HEK293T (cell line): ENCODE measurements around the gene ANO10.

Experiments
- ARNT ChIP-seq: fragments of 450-650 bp; IDR thresholded peaks from 2 replicates; pipeline ENCODE4 v1.6.1; 2017; ENCODE audit warnings: mild to moderate bottlenecking
- BHLHE40 ChIP-seq: fragments of 450-650 bp; IDR thresholded peaks from 2 replicates; pipeline ENCODE4 v1.6.1; 2016; ENCODE audit warnings: mild to moderate bottlenecking, moderate library complexity, borderline replicate concordance
- CTBP1 ChIP-seq: fragments of 450-650 bp; IDR thresholded peaks from 2 replicates; pipeline ENCODE4 v1.6.1; 2016; ENCODE audit warnings: borderline replicate concordance
- ELF4 ChIP-seq: fragments of 450-650 bp; IDR thresholded peaks from 2 replicates; pipeline ENCODE4 v1.6.1; 2017; ENCODE audit warnings: antibody characterized with exemption
- FOXK2 ChIP-seq: fragments of 450-650 bp; IDR thresholded peaks from 2 replicates; pipeline ENCODE4 v1.6.1; 2016; ENCODE audit warnings: mild to moderate bottlenecking
- SP1 ChIP-seq: fragments of 450-650 bp; IDR thresholded peaks from 2 replicates; pipeline ENCODE4 v1.6.1; 2017
- TARDBP ChIP-seq: fragments of 450-650 bp; IDR thresholded peaks from 2 replicates; pipeline ENCODE4 v1.6.1; 2016

DNA sequence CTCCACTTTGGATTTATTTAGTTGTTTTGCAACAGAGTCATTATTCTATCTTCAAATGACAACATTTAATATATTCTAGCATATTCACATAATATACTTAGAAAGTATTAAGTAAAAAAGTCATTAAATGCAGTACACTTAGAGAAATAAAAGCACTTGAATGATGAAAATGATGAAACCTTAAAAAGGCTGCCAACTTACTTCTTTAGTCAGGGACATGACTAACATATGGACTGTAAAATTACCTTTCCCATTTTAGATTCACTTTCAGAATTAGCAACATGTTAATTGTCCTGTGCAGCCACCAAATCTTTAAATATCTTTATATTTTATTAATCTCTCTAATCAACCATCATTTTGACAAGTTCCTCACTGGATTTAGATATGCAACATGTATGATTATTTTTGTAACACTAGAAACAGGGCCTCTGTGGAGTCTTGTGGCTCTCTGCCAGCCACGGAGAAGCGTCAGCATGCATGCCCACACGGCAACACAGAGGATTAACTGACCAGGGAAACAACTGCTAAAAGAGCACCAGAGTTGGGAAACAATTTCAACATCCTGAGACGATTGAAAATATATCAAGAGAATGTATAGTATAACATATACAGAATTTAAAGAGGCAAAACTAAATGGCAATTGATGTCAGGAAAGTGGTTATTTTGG lies 95.7 kb downstream of the ANO10 start:
- TF ChIP-seq FOXK2 (no peak), ARNT (no peak), ELF4 (no peak), CTBP1 (no peak), BHLHE40 (no peak), TARDBP (no peak), SP1 (no peak)
